ENCODE measurements around the gene PLPP2. TPM values are rescaled to one million over a fixed set of nuclear protein-coding genes. Genes with fewer than 3 reads are reported as not detected.

PLPP2 gene
- total RNA-seq, 1 experiment from 2014 or later, result not detected

- H2AFZ ChIP-seq (ENCODE audit: low read length), result no peak overlapping the region
- ATAC-seq (no peak), DNase-seq (no peak)
- no peaks in the 10 kb centered on the region for H4K20me1 ChIP-seq (ENCODE audit: low read length)
- no TSS peak for BruUV-seq (replicated peaks)
- intact Hi-C loops (cut with micrococcal nuclease), result no loop called here
- no peaks in the 10 kb centered on the region for H3K27me3 ChIP-seq (ENCODE audit: low read length)
- no peaks in the 10 kb centered on the region for H3K9me3 ChIP-seq (ENCODE audit: low read length)
- ChIA-PET CTCF (no interaction called here), POLR2A (ENCODE audit: unreplicated experiment) (no interaction called here)
- H3K4me2 ChIP-seq (ENCODE audit: low read length), result no peak overlapping the region
- no peak overlapping the region for H3K4me3 ChIP-seq (ENCODE audit: low read length)
- H3K36me3 ChIP-seq (ENCODE audit: low read depth, low read length), result no peaks in the 10 kb centered on the region
- no peaks in the 10 kb centered on the region for H3K79me2 ChIP-seq (ENCODE audit: low read length)
- H3F3A ChIP-seq (ENCODE audit: low read length, unreplicated experiment), result no peaks in the 10 kb centered on the region
- no peaks in the 10 kb centered on the region for H3K9me2 ChIP-seq (replicated peaks; ENCODE audit: low read length)
- H3K27ac ChIP-seq (ENCODE audit: low read length), result no peak overlapping the region
- no peak overlapping the region for H3K9ac ChIP-seq (ENCODE audit: low read length)
- TF ChIP-seq EZH2phosphoT487 (IDR thresholded peaks at IDR 0.05; ENCODE audit: borderline replicate concordance, low read length) (no peak), EZH2 (IDR thresholded peaks at IDR 0.05; ENCODE audit: low read length, unreplicated experiment) (no peak)
- no peaks in the 10 kb centered on the region for H3K4me1 ChIP-seq (ENCODE audit: insufficient read depth, low read length)
Measured at GRCh38 chr19:330503-330902, 39.3 kb upstream of the PLPP2 start.

DNA sequence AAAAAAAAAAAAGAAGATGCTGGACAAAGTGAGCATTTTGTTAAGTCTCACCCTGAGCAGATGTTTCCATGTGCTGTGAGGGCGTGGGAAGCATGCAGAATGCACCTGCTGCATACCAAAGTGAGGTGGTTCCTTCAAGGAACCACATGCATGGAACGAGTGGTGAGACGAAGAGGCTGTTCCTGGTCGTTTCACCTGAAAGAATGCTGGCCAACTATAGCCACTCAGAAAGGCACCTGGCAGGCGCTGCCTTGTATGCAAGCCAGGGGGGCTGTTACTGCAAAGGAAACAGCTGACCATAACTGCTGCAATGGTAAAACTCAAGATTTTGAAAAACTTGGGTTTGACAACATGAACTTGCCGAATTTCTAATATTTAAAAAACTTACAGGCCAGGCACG, 38.7 kb upstream of the PLPP2 start:
- H3K27me3 ChIP-seq (ENCODE audit: low read length), result no peaks in the 10 kb centered on the region
- CTCF ChIA-PET, result no interaction called here
- DNase-seq (no peak), ATAC-seq (no peak)
- H3K9me2 ChIP-seq (replicated peaks; ENCODE audit: low read length), result no peaks in the 10 kb centered on the region
- intact Hi-C loops (cut with micrococcal nuclease), result no loop called here
- POLR2A ChIA-PET (ENCODE audit: unreplicated experiment), result no interaction called here
- no peak overlapping the region for H2AFZ ChIP-seq (ENCODE audit: low read length)
- no peaks in the 10 kb centered on the region for H3K79me2 ChIP-seq (ENCODE audit: low read length)
- BruUV-seq (replicated peaks), result no TSS peak
- H3K4me3 ChIP-seq (ENCODE audit: low read length), result no peak overlapping the region
- no peak overlapping the region for H3K4me2 ChIP-seq (ENCODE audit: low read length)
- H3F3A ChIP-seq (ENCODE audit: low read length, unreplicated experiment), result no peaks in the 10 kb centered on the region
- no peak overlapping the region for H3K9ac ChIP-seq (ENCODE audit: low read length)
- H4K20me1 ChIP-seq (ENCODE audit: low read length), result no peaks in the 10 kb centered on the region
- H3K4me1 ChIP-seq (ENCODE audit: insufficient read depth, low read length), result no peaks in the 10 kb centered on the region
- TF ChIP-seq, protein P1, sequence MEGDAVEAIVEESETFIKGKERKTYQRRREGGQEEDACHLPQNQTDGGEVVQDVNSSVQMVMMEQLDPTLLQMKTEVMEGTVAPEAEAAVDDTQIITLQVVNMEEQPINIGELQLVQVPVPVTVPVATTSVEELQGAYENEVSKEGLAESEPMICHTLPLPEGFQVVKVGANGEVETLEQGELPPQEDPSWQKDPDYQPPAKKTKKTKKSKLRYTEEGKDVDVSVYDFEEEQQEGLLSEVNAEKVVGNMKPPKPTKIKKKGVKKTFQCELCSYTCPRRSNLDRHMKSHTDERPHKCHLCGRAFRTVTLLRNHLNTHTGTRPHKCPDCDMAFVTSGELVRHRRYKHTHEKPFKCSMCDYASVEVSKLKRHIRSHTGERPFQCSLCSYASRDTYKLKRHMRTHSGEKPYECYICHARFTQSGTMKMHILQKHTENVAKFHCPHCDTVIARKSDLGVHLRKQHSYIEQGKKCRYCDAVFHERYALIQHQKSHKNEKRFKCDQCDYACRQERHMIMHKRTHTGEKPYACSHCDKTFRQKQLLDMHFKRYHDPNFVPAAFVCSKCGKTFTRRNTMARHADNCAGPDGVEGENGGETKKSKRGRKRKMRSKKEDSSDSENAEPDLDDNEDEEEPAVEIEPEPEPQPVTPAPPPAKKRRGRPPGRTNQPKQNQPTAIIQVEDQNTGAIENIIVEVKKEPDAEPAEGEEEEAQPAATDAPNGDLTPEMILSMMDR (conservative IDR thresholded peaks at IDR 0.05; ENCODE audit: low read depth, low read length), result no peak
- TF ChIP-seq EZH2 (IDR thresholded peaks at IDR 0.05; ENCODE audit: low read length, unreplicated experiment), result no peak
- TF ChIP-seq EZH2phosphoT487 (IDR thresholded peaks at IDR 0.05; ENCODE audit: borderline replicate concordance, low read length), result no peak
- no peaks in the 10 kb centered on the region for H3K36me3 ChIP-seq (ENCODE audit: low read depth, low read length)
- no peak overlapping the region for H3K27ac ChIP-seq (ENCODE audit: low read length)
- H3K9me3 ChIP-seq (ENCODE audit: low read length), result no peaks in the 10 kb centered on the region

- Histone ChIP-seq H3K27ac (ENCODE audit: low read length) (no peak overlapping the region), H3K36me3 (ENCODE audit: low read depth, low read length) (no peaks in the 10 kb centered on the region), H3K79me2 (ENCODE audit: low read length) (no peaks in the 10 kb centered on the region), H4K20me1 (ENCODE audit: low read length) (no peaks in the 10 kb centered on the region), H3F3A (ENCODE audit: low read length, unreplicated experiment) (no peaks in the 10 kb centered on the region), H3K4me3 (ENCODE audit: low read length) (no peak overlapping the region), H3K9me2 (replicated peaks; ENCODE audit: low read length) (no peaks in the 10 kb centered on the region), H2AFZ (ENCODE audit: low read length) (no peak overlapping the region), H3K9me3 (ENCODE audit: low read length) (no peaks in the 10 kb centered on the region), H3K27me3 (ENCODE audit: low read length) (no peaks in the 10 kb centered on the region), H3K4me1 (ENCODE audit: insufficient read depth, low read length) (no peaks in the 10 kb centered on the region), H3K4me2 (ENCODE audit: low read length) (no peak overlapping the region), H3K9ac (ENCODE audit: low read length) (no peak overlapping the region)
- intact Hi-C loops (cut with micrococcal nuclease), result no loop called here
- TF ChIP-seq EZH2 (IDR thresholded peaks at IDR 0.05; ENCODE audit: low read length, unreplicated experiment) (no peak), EZH2phosphoT487 (IDR thresholded peaks at IDR 0.05; ENCODE audit: borderline replicate concordance, low read length) (no peak)
- TF ChIP-seq, protein P1 (conservative IDR thresholded peaks at IDR 0.05; ENCODE audit: low read depth, low read length), result no peak
- no TSS peak for BruUV-seq (replicated peaks)
- DNase-seq (no peak), ATAC-seq (no peak)
- CTCF ChIA-PET, result no interaction called here
- POLR2A ChIA-PET (ENCODE audit: unreplicated experiment), result no interaction called here
Measured at GRCh38 chr19:328025-328505, 36.9 kb upstream of the PLPP2 start.

All from PC-3 (cell line).